H1 (cell line): ENCODE data around the gene COL19A1. TPM values are rescaled to one million over a fixed set of nuclear protein-coding genes. Genes with fewer than 3 reads are reported as not detected.

Experiments
- CTCF ChIA-PET: fragments of 300-600 bp; sonication (Branson Sonifier 250); formaldehyde crosslinking; loops from one replicate; lab custom pipeline; 2021; ENCODE audit not compliant: partially characterized antibody; lab: Charles Lee
- POLR2A ChIA-PET: fragments of 300-600 bp; sonication (Branson Sonifier 250); formaldehyde crosslinking; loops from one replicate; lab custom pipeline; 2021; ENCODE audit warnings: inconsistent platforms; ENCODE audit not compliant: partially characterized antibody; lab: Charles Lee
- DNase-seq, 2 experiments: peaks; one replicate each; pipeline versions ENCODE4 v3.0.0 to v3.0.0-alpha.2; 2010 to 2022; ENCODE audit warnings: low spot score in 2 of 2, low read depth in 1 of 2, mixed read lengths in 1 of 2
- FAIRE-seq: peaks from 2 replicates; lab custom pipeline; 2011; peaks lifted over from hg19 to GRCh38; lab: Jason Lieb, UNC
- H2AFZ ChIP-seq: 2 replicates; pipeline ENCODE4 v1.8.1; 2012; ENCODE audit warnings: low read length, inconsistent platforms
- H2AK5ac ChIP-seq: 2 replicates; pipeline ENCODE4 v1.6.1; 2013; ENCODE audit warnings: low read depth, low read length
- H2BK120ac ChIP-seq: replicated peaks from 2 replicates; pipeline ENCODE3; 2013; ENCODE audit warnings: low read depth, low read length, inconsistent platforms
- H2BK12ac ChIP-seq: 2 replicates; pipeline ENCODE4 v1.6.1; 2013; ENCODE audit warnings: low read depth, low read length
- H2BK15ac ChIP-seq: 2 replicates; pipeline ENCODE4 v1.6.1; 2013; ENCODE audit warnings: low read length
- H2BK20ac ChIP-seq: 2 replicates; pipeline ENCODE4 v1.6.1; 2013; ENCODE audit warnings: low read length
- H2BK5ac ChIP-seq: 2 replicates; pipeline ENCODE4 v1.6.1; 2013; ENCODE audit warnings: low read depth, low read length
- H3K14ac ChIP-seq: 2 replicates; pipeline ENCODE4 v1.6.1; 2013; ENCODE audit warnings: inconsistent platforms; ENCODE audit not compliant: insufficient read length
- H3K18ac ChIP-seq: 2 replicates; pipeline ENCODE4 v1.6.1; 2013; ENCODE audit warnings: low read length; ENCODE audit errors: extremely low read depth
- H3K23ac ChIP-seq: 2 replicates; pipeline ENCODE4 v1.6.1; 2013; ENCODE audit warnings: inconsistent platforms; ENCODE audit not compliant: insufficient read length
- H3K23me2 ChIP-seq: 2 replicates; pipeline ENCODE4 v1.6.1; 2013; ENCODE audit warnings: low read depth, low read length
- H3K27ac ChIP-seq: 2 replicates; pipeline ENCODE4 v1.6.1; 2011; ENCODE audit warnings: low read depth, low read length, inconsistent platforms
- H3K27me3 ChIP-seq, 4 experiments: replicated peaks in 1 of 4; 1 replicate in 1 of 4; 2 replicates in 3 of 4; pipeline versions ENCODE4 v1.6.1 to v1.8.1; 2011 to 2013; ENCODE audit warnings: low read length in 3 of 4, mild to moderate bottlenecking in 3 of 4, inconsistent platforms in 2 of 4, mixed read lengths in 2 of 4, moderate library complexity in 1 of 4; ENCODE audit not compliant: control insufficient read depth in 3 of 4, insufficient read depth in 3 of 4; ENCODE audit errors: extremely low read depth in 1 of 4
- H3K36me3 ChIP-seq, 4 experiments: 2 replicates each; pipeline versions ENCODE4 v1.6.1 to v1.8.1; 2011 to 2013; ENCODE audit warnings: mild to moderate bottlenecking in 4 of 4, low read length in 3 of 4, moderate library complexity in 2 of 4, control low read depth in 1 of 4, inconsistent platforms in 1 of 4; ENCODE audit not compliant: insufficient read depth in 4 of 4, control insufficient read depth in 2 of 4
- H3K4ac ChIP-seq: replicated peaks from 2 replicates; pipeline ENCODE3; 2013; ENCODE audit warnings: low read length, low read depth, mixed read lengths, inconsistent platforms; ENCODE audit not compliant: insufficient read length
- H3K4me1 ChIP-seq, 4 experiments: replicated peaks in 1 of 4; 1 replicate in 1 of 4; 2 replicates in 3 of 4; pipeline versions ENCODE4 v1.6.1 to v1.8.1; 2011 to 2013; ENCODE audit warnings: low read length in 3 of 4, inconsistent platforms in 2 of 4, mixed read lengths in 1 of 4; ENCODE audit not compliant: insufficient read depth in 4 of 4, control insufficient read depth in 3 of 4
- H3K4me2 ChIP-seq, 2 experiments: 2 replicates each; pipeline versions ENCODE4 v1.6.1 to v1.8.1; 2011 to 2013; ENCODE audit warnings: low read depth in 2 of 2, low read length in 2 of 2, control low read depth in 1 of 2, inconsistent platforms in 1 of 2, mild to moderate bottlenecking in 1 of 2; ENCODE audit not compliant: insufficient read depth in 1 of 2
- H3K4me3 ChIP-seq, 4 experiments: fragments of 200-600, 300-600 bp in 1 of 4; sonication (generic), shearing (Covaris generic), sonication (Bioruptor Twin) in 1 of 4; 2 replicates each; pipeline versions ENCODE4 v1.5.1 to v1.8.1; 2011 to 2016; ENCODE audit warnings: low read length in 4 of 4, low read depth in 3 of 4, control low read depth in 2 of 4, inconsistent platforms in 2 of 4, mild to moderate bottlenecking in 2 of 4, mixed read lengths in 1 of 4, moderate library complexity in 1 of 4; ENCODE audit not compliant: insufficient read depth in 2 of 4; ENCODE audit errors: extremely low read depth in 1 of 4
- H3K56ac ChIP-seq: replicated peaks from 2 replicates; pipeline ENCODE3; 2013; ENCODE audit warnings: low read depth, mild to moderate bottlenecking, mixed read lengths, low read length, inconsistent platforms; ENCODE audit not compliant: insufficient read length
- H3K79me1 ChIP-seq: 2 replicates; pipeline ENCODE4 v1.6.1; 2013; ENCODE audit warnings: low read depth, low read length, control low read depth
- H3K79me2 ChIP-seq, 2 experiments: 2 replicates each; pipeline versions ENCODE4 v1.6.1 to v1.8.1; 2012 to 2013; ENCODE audit warnings: low read length in 2 of 2, mild to moderate bottlenecking in 2 of 2, inconsistent platforms in 1 of 2; ENCODE audit not compliant: insufficient read depth in 2 of 2, control insufficient read depth in 1 of 2
- H3K9ac ChIP-seq, 4 experiments: replicated peaks in 1 of 4; 1 replicate in 1 of 4; 2 replicates in 3 of 4; pipeline versions ENCODE4 v1.6.1 to v1.8.1; 2011 to 2013; ENCODE audit warnings: low read depth in 3 of 4, low read length in 3 of 4, control low read depth in 2 of 4, mild to moderate bottlenecking in 2 of 4, moderate library complexity in 2 of 4, inconsistent platforms in 1 of 4; ENCODE audit errors: extremely low read depth in 1 of 4
- H3K9me3 ChIP-seq, 2 experiments: 2 replicates each; pipeline versions ENCODE4 v1.6.1 to v1.8.1; 2012 to 2013; ENCODE audit warnings: mild to moderate bottlenecking in 2 of 2, moderate library complexity in 2 of 2, control low read depth in 1 of 2, inconsistent platforms in 1 of 2, low read depth in 1 of 2, low read length in 1 of 2, mixed read lengths in 1 of 2; ENCODE audit not compliant: insufficient read depth in 2 of 2
- H4K20me1 ChIP-seq, 2 experiments: replicated peaks in 1 of 2; 2 replicates each; pipeline versions ENCODE3 to v1.8.1; 2011 to 2013; ENCODE audit warnings: inconsistent platforms in 2 of 2, low read length in 2 of 2, mild to moderate bottlenecking in 1 of 2; ENCODE audit not compliant: insufficient read depth in 2 of 2, control insufficient read depth in 1 of 2
- H4K5ac ChIP-seq: 2 replicates; pipeline ENCODE4 v1.6.1; 2013; ENCODE audit warnings: low read length, low read depth, mixed read lengths, inconsistent platforms; ENCODE audit not compliant: insufficient read length
- H4K8ac ChIP-seq: 2 replicates; pipeline ENCODE4 v1.8.0; 2013; ENCODE audit warnings: mild to moderate bottlenecking, moderate library complexity, low read length, inconsistent platforms; ENCODE audit not compliant: insufficient read depth; ENCODE audit errors: extremely low read depth
- H4K91ac ChIP-seq: replicated peaks from 2 replicates; pipeline ENCODE3; 2013; ENCODE audit warnings: low read length, mixed read lengths, inconsistent platforms; ENCODE audit not compliant: insufficient read length
- BACH1 ChIP-seq: IDR thresholded peaks from 2 replicates; pipeline ENCODE4 v1.6.1; 2012; ENCODE audit warnings: low read length, improper control_type of control experiment
- CBX8 ChIP-seq: fragments of 300-800, 300-1000 bp; sonication (generic); IDR thresholded peaks from 2 replicates; pipeline ENCODE4 v1.7.1; 2016; ENCODE audit warnings: low read depth, low read length, borderline replicate concordance
- CEBPB ChIP-seq: IDR thresholded peaks from 2 replicates; pipeline ENCODE4 v1.6.1; 2012; ENCODE audit warnings: low read depth, low read length
- CHD2 ChIP-seq: IDR thresholded peaks from 2 replicates; pipeline ENCODE4 v1.6.1; 2012; ENCODE audit warnings: low read length, improper control_type of control experiment
- CTBP2 ChIP-seq: IDR thresholded peaks from 2 replicates; pipeline ENCODE4 v1.7.0; 2011; ENCODE audit warnings: borderline replicate concordance, mild to moderate bottlenecking, moderate library complexity, mixed read lengths, low read length; ENCODE audit not compliant: insufficient read depth, insufficient read length
- EZH2 ChIP-seq: fragments of 200-600 bp; sonication (generic); IDR thresholded peaks from 2 replicates; pipeline ENCODE4 v1.7.1; 2012; ENCODE audit warnings: low read depth, mild to moderate bottlenecking, moderate library complexity, low read length, inconsistent platforms; ENCODE audit not compliant: severe bottlenecking
- GABPA ChIP-seq: IDR thresholded peaks from 2 replicates; pipeline ENCODE4 v1.6.1; 2011; ENCODE audit warnings: mild to moderate bottlenecking, low read length, moderate library complexity, borderline replicate concordance; ENCODE audit not compliant: insufficient read depth
- GTF2F1 ChIP-seq: IDR thresholded peaks from 2 replicates; pipeline ENCODE4 v1.6.1; 2012; ENCODE audit warnings: low read depth, low read length, improper control_type of control experiment, borderline replicate concordance
- HDAC6 ChIP-seq: IDR thresholded peaks from one replicate; pipeline ENCODE4 v1.7.1; 2012; ENCODE audit warnings: low read depth, mild to moderate bottlenecking, inconsistent platforms, low read length, moderate library complexity
- JUN ChIP-seq: IDR thresholded peaks from 2 replicates; pipeline ENCODE4 v1.6.1; 2011; ENCODE audit warnings: low read depth, mild to moderate bottlenecking, improper control_type of control experiment, low read length
- MAX ChIP-seq: IDR thresholded peaks from 2 replicates; pipeline ENCODE4 v1.6.1; 2012; ENCODE audit warnings: inconsistent platforms
- POLR2AphosphoS5 ChIP-seq: IDR thresholded peaks from 2 replicates; pipeline ENCODE4 v1.6.1; 2011; ENCODE audit warnings: low read depth, low read length
- POU5F1 ChIP-seq: IDR thresholded peaks from 2 replicates; pipeline ENCODE4 v1.6.1; 2011; ENCODE audit warnings: low read depth, mild to moderate bottlenecking, low read length, moderate library complexity
- RXRA ChIP-seq: IDR thresholded peaks from 2 replicates; pipeline ENCODE4 v1.6.1; 2011; ENCODE audit warnings: low read depth, mild to moderate bottlenecking, low read length, moderate library complexity; ENCODE audit not compliant: insufficient read depth
- SP1 ChIP-seq: IDR thresholded peaks from 2 replicates; pipeline ENCODE4 v1.6.1; 2011; ENCODE audit warnings: low read depth, low read length
- SRF ChIP-seq: IDR thresholded peaks from 2 replicates; pipeline ENCODE4 v1.6.1; 2011; ENCODE audit warnings: mild to moderate bottlenecking, low read depth, low read length, moderate library complexity
- TAF7 ChIP-seq: optimal IDR thresholded peaks from 2 replicates; pipeline ENCODE3; 2011; ENCODE audit warnings: low read depth, mild to moderate bottlenecking, inconsistent platforms, low read length, moderate library complexity, borderline replicate concordance
- polyA plus RNA-seq, 7 experiments: library from polyadenylated mRNA; depleted of rRNA in 3 of 7; stranded (reverse) in 5 of 7; unstranded in 2 of 7; fragments of >200 nt in 5 of 7; fragments of 200-250 nt in 2 of 7; gene quantifications; 1 replicate in 5 of 7; 2 replicates in 1 of 7; 4 replicates in 1 of 7; pipeline versions ENCODE4 v1.2.1 to v1.2.3, GENCODE V29; 2011 to 2013; ENCODE audit warnings: missing spikeins in 2 of 7, mixed read lengths in 2 of 7
- total RNA-seq: library from RNA; stranded (reverse); fragmentation: NEBNext Ultra II Directional; extraction: Animal tissue kit (Norgen Biotek cat#: 25700); gene quantifications from 2 replicates; pipeline ENCODE4 v1.2.1, GENCODE V29; 2021

Gene COL19A1
- total and polyA plus RNA-seq, 2 of the 8 experiments (the other 6 are each of a cell fraction or from before 2014, with no cell fraction given), result not detected

- Histone ChIP-seq H3K4me2 (no peak overlapping the region), H2BK5ac (no peak overlapping the region), H4K8ac (no peak overlapping the region), H3K18ac (no peak overlapping the region), H3K4me3 (no peak overlapping the region), H3K36me3 (no peaks in the 10 kb centered on the region), H3K9me3 (no peaks in the 10 kb centered on the region), H3K4ac (no peak overlapping the region), H4K91ac (no peak overlapping the region), H2AFZ (no peak overlapping the region), H4K20me1 (no peaks in the 10 kb centered on the region), H2BK12ac (no peak overlapping the region), H2BK15ac (no peak overlapping the region), H3K27ac (no peak overlapping the region), H3K14ac (no peak overlapping the region), H3K79me2 (no peaks in the 10 kb centered on the region), H3K4me1 (no peaks in the 10 kb centered on the region), H2AK5ac (no peak overlapping the region), H3K9ac (no peak overlapping the region), H2BK20ac (no peak overlapping the region), H3K56ac (no peak overlapping the region), H3K27me3 (no peaks in the 10 kb centered on the region), H4K5ac (no peak overlapping the region), H3K23me2 (no peaks in the 10 kb centered on the region), H3K23ac (no peak overlapping the region), H2BK120ac (no peak overlapping the region), H3K79me1 (no peaks in the 10 kb centered on the region)
- CTCF ChIA-PET, result no interaction called here
- FAIRE-seq, result no peak
- no peak for DNase-seq
- POLR2A ChIA-PET, result no interaction called here
- TF ChIP-seq CHD2 (no peak), SRF (no peak), HDAC6 (no peak), SP1 (no peak), TAF7 (no peak), CEBPB (no peak), POLR2AphosphoS5 (no peak), POU5F1 (no peak), EZH2 (no peak), RXRA (no peak), CBX8 (no peak), MAX (no peak), GABPA (no peak), GTF2F1 (no peak), JUN (no peak), BACH1 (no peak), CTBP2 (no peak)
Observed at GRCh38 chr6:70008189-70008588, 141.8 kb downstream of the COL19A1 start.
